GM19395 (cell line): ENCODE results near the gene EMC1.
"Not testable (repeated sequence)": the region's sequence is repeated elsewhere in the genome, so short reads cannot be mapped to it uniquely, and the experiment has no call there.

Experiments
- ATAC-seq: cut with Tn5 transposase; IDR thresholded peaks from one replicate; pipeline ENCODE4 v1.9.1; 2021; ENCODE audit warnings: mild to moderate bottlenecking, moderate library complexity; ENCODE audit not compliant: unreplicated experiment

Gene EMC1

GRCh38 chr1:19196331-19196730, 55.0 kb downstream of the EMC1 start:
- no peak for ATAC-seq

- ATAC-seq = no peak
Measured at GRCh38 chr1:19193004-19193403, 58.3 kb downstream of the EMC1 start.

- no peak for ATAC-seq
Measured at GRCh38 chr1:19191811-19192210, 59.5 kb downstream of the EMC1 start.

GRCh38 chr1:19190468-19190867, 60.9 kb downstream of the EMC1 start:
- no peak for ATAC-seq

GRCh38 chr1:19189270-19189669, 62.1 kb downstream of the EMC1 start:
- ATAC-seq = no peak

GRCh38 chr1:19187852-19188251, 63.5 kb downstream of the EMC1 start:
- no peak for ATAC-seq

- ATAC-seq = no peak
Measured at GRCh38 chr1:19186001-19186400, 65.3 kb downstream of the EMC1 start.

GRCh38 chr1:19182223-19182622, 69.1 kb downstream of the EMC1 start:
- ATAC-seq = no peak

GRCh38 chr1:19180265-19180657, 71.1 kb downstream of the EMC1 start:
- ATAC-seq = not testable (repeated sequence)

- no peak for ATAC-seq
Measured at GRCh38 chr1:19179597-19180264, 71.6 kb downstream of the EMC1 start.

- ATAC-seq = no peak
Measured at GRCh38 chr1:19178734-19179398, 72.5 kb downstream of the EMC1 start.

- no peak for ATAC-seq
Measured at GRCh38 chr1:19177811-19178210, 73.5 kb downstream of the EMC1 start.

GRCh38 chr1:19169642-19170041, 81.7 kb downstream of the EMC1 start:
- ATAC-seq = peak; percentile 70

GRCh38 chr1:19167140-19167539, 84.2 kb downstream of the EMC1 start:
- no peak for ATAC-seq

- ATAC-seq = no peak
Measured at GRCh38 chr1:19166066-19166465, 85.3 kb downstream of the EMC1 start.
